GM12878 (cell line): ENCODE measurements around the gene PHACTR3. TPM values are rescaled to one million over a fixed set of nuclear protein-coding genes. Genes with fewer than 3 reads are reported as not detected.

ENCODE experiments used
- ATAC-seq: fragments of 200-7000 bp; cut with Tn5 transposase; 3 replicates; pipeline ENCODE4 v1.9.1; 2020; ENCODE audit warnings: mild to moderate bottlenecking, moderate library complexity
- BruUV-seq: library from RNA; stranded (reverse); fragments of 400-500 nt; replicated peaks from 2 replicates; lab custom pipeline; 2021; lab: Mats Ljungman, UMichigan
- CTCF ChIA-PET: fragments of 300-600 bp; sonication (Branson Sonifier 250); formaldehyde crosslinking; extraction: SDS; loops from one replicate; lab custom pipeline; 2021; ENCODE audit warnings: inconsistent platforms; lab: Yijun Ruan, JAX
- POLR2A ChIA-PET: fragments of 350-600 bp; formaldehyde crosslinking; extraction: SDS; loops from one replicate; lab custom pipeline; 2021; ENCODE audit warnings: inconsistent platforms; lab: Charles Lee
- RAD21 ChIA-PET: fragments of 300-600 bp; sonication (Branson Sonifier 250); formaldehyde crosslinking; loops from one replicate; lab custom pipeline; 2023; ENCODE audit warnings: antibody characterized with exemption; ENCODE audit not compliant: unreplicated experiment; lab: Charles Lee
- SMC1A ChIA-PET: fragments of 300-600 bp; sonication (Branson Sonifier 250); formaldehyde crosslinking; loops from one replicate; lab custom pipeline; 2023; ENCODE audit not compliant: unreplicated experiment, uncharacterized antibody; lab: Charles Lee
- DNase-seq: peaks from one replicate; pipeline ENCODE4 v3.0.0-alpha.2; 2011; ENCODE audit warnings: low read depth, low spot score
- FAIRE-seq: peaks from 3 replicates; lab custom pipeline; 2011; peaks lifted over from hg19 to GRCh38; lab: Jason Lieb, UNC
- H2AFZ ChIP-seq: 2 replicates; pipeline ENCODE4 v1.6.0; 2011; ENCODE audit warnings: low read depth, low read length, control low read depth; ENCODE audit not compliant: control insufficient read depth
- H3K27ac ChIP-seq: 2 replicates; pipeline ENCODE4 v1.5.1; 2011; ENCODE audit warnings: control low read depth; ENCODE audit not compliant: control insufficient read depth, insufficient read depth
- H3K27me3 ChIP-seq, 2 experiments: replicated peaks in 1 of 2; 2 replicates each; pipeline versions ENCODE4 v1.6.0 to v1.6.1; 2011; ENCODE audit warnings: low read length in 1 of 2; ENCODE audit not compliant: control insufficient read depth in 2 of 2, insufficient read depth in 2 of 2
- H3K36me3 ChIP-seq, 2 experiments: 2 replicates each; pipeline ENCODE4 v1.5.1; 2011; ENCODE audit warnings: low read length in 1 of 2; ENCODE audit not compliant: control insufficient read depth in 2 of 2, insufficient read depth in 2 of 2
- H3K4me1 ChIP-seq: 2 replicates; pipeline ENCODE4 v1.6.1; 2011; ENCODE audit warnings: mild to moderate bottlenecking, low read length, moderate library complexity, mixed read lengths; ENCODE audit not compliant: control insufficient read depth, insufficient read depth
- H3K4me2 ChIP-seq: 2 replicates; pipeline ENCODE4 v1.6.0; 2011; ENCODE audit warnings: control low read depth; ENCODE audit not compliant: control insufficient read depth, insufficient read depth
- H3K4me3 ChIP-seq: fragments of 200-600 bp; sonication (generic); 2 replicates; pipeline ENCODE4 v1.5.1; 2016
- H3K79me2 ChIP-seq: 2 replicates; pipeline ENCODE4 v1.6.0; 2011; ENCODE audit warnings: low read length; ENCODE audit not compliant: control insufficient read depth, insufficient read depth
- H3K9ac ChIP-seq: 2 replicates; pipeline ENCODE4 v1.8.0; 2011; ENCODE audit warnings: low read length, control low read depth, mixed read lengths; ENCODE audit not compliant: control insufficient read depth, insufficient read depth
- H3K9me3 ChIP-seq: replicated peaks from 3 replicates; pipeline ENCODE4 v1.5.1; 2011; ENCODE audit warnings: mild to moderate bottlenecking, low read length; ENCODE audit not compliant: control insufficient read depth, insufficient read depth
- H4K20me1 ChIP-seq: 2 replicates; pipeline ENCODE4 v1.6.0; 2011; ENCODE audit not compliant: control insufficient read depth, insufficient read depth
- BACH1 ChIP-seq: fragments of 450-650 bp; IDR thresholded peaks from 2 replicates; pipeline ENCODE4 v1.6.1; 2017; ENCODE audit warnings: mild to moderate bottlenecking, borderline replicate concordance
- E2F4 ChIP-seq: IDR thresholded peaks from 2 replicates; pipeline ENCODE4 v1.6.1; 2012; ENCODE audit warnings: low read depth, low read length, improper control_type of control experiment
- E2F8 ChIP-seq: fragments of 450-650 bp; IDR thresholded peaks from 2 replicates; pipeline ENCODE4 v1.6.1; 2018; ENCODE audit warnings: mild to moderate bottlenecking, low read depth, moderate library complexity; ENCODE audit not compliant: partially characterized antibody
- ESRRA ChIP-seq: IDR thresholded peaks from 2 replicates; pipeline ENCODE4 v1.6.1; 2012; ENCODE audit warnings: mild to moderate bottlenecking, low read length, improper control_type of control experiment
- NRF1 ChIP-seq: conservative IDR thresholded peaks from 2 replicates; pipeline ENCODE4 v1.6.1; 2011; ENCODE audit warnings: mild to moderate bottlenecking, low read depth, low read length, improper control_type of control experiment
- PBX3 ChIP-seq: IDR thresholded peaks from 2 replicates; pipeline ENCODE4 v1.6.1; 2011; ENCODE audit warnings: mild to moderate bottlenecking, low read depth, low read length, moderate library complexity; ENCODE audit not compliant: insufficient replicate concordance
- REST ChIP-seq: IDR thresholded peaks from 2 replicates; pipeline ENCODE4 v1.6.1; 2012; ENCODE audit warnings: mild to moderate bottlenecking, low read depth, low read length
- WGBS: methylation state at CpG from one replicate; pipeline ENCODE4 v1.1.6; 2016; ENCODE audit warnings: low lambda C conversion rate; ENCODE audit not compliant: insufficient replicate concordance, insufficient coverage; ENCODE audit errors: missing lambda C conversion rate; 5-methylcytosine and 5-hydroxymethylcytosine counted together
- in situ Hi-C: fragments of 300-500 bp; cut with MboI; formaldehyde crosslinking; loops from 9 replicates; pipeline ENCODE4 v1.14.3; 2018; ENCODE audit warnings: mixed read lengths
- intact Hi-C: fragments of 100-400 bp; cut with micrococcal nuclease; formaldehyde crosslinking; loops from one replicate; pipeline ENCODE4 v1.14.2; 2022; ENCODE audit not compliant: unreplicated experiment
- polyA plus RNA-seq, 11 experiments: library from polyadenylated mRNA; depleted of rRNA in 4 of 11; unstranded in 6 of 11; stranded (reverse) in 5 of 11; fragments of >200 nt; fragmentation: Nextera tagmentation in 4 of 11; fragmentation: Illumina TruSeq in 1 of 11; extraction: Ambion mirVana in 4 of 11; extraction: Trizol in 1 of 11; gene quantifications; 1 replicate in 1 of 11; 2 replicates in 10 of 11; pipeline versions ENCODE4 v1.2.1 to v1.2.3, GENCODE V29; 2011 to 2016; ENCODE audit warnings: inconsistent platforms in 2 of 11, missing spikeins in 2 of 11, low read depth in 1 of 11
- total RNA-seq, 4 experiments: library from RNA; depleted of rRNA in 3 of 4; stranded (reverse); fragments of >200 nt in 3 of 4; fragmentation: Illumina TruSeq in 1 of 4; extraction: Trizol in 1 of 4; gene quantifications; 2 replicates each; pipeline versions ENCODE4 v1.2.1 to v1.2.3, GENCODE V29; 2013 to 2021

The PHACTR3 gene
- total and polyA plus RNA-seq, 10 of the 15 experiments (the other 5 are each of a cell fraction or from before 2014, with no cell fraction given): 0.17 to 2.7 (median 0.27) TPM; not detected in 1

- POLR2A ChIA-PET: no interaction called here
- CTCF ChIA-PET: no interaction called here
- Histone ChIP-seq H3K4me1 (no peaks in the 10 kb centered on the region), H3K79me2 (no peaks in the 10 kb centered on the region), H3K4me3 (no peak overlapping the region), H3K27me3 (no peaks in the 10 kb centered on the region), H4K20me1 (no peaks in the 10 kb centered on the region), H3K9ac (no peak overlapping the region), H2AFZ (no peak overlapping the region), H3K9me3 (no peaks in the 10 kb centered on the region), H3K4me2 (no peak overlapping the region), H3K27ac (no peak overlapping the region), H3K36me3 (no peaks in the 10 kb centered on the region)
- DNase-seq (no peak), FAIRE-seq (no peak), ATAC-seq (no peak)
- TF ChIP-seq NRF1: no peak
- BruUV-seq: no TSS peak
- RAD21 ChIA-PET: no interaction called here
- SMC1A ChIA-PET: no interaction called here
- in situ Hi-C loops (no loop called here), intact Hi-C loops (no loop called here)
Observed at GRCh38 chr20:59656417-59656816, 52.1 kb downstream of the PHACTR3 start.

GRCh38 chr20:59657459-59658046 lies 53.2 kb downstream of the PHACTR3 start:
- intact Hi-C loops: no loop called here
- no peak for DNase-seq
- no peak overlapping the region for H2AFZ ChIP-seq
- H4K20me1 ChIP-seq: no peaks in the 10 kb centered on the region
- RAD21 ChIA-PET: no interaction called here
- ATAC-seq: no peak
- H3K9ac ChIP-seq: no peak overlapping the region
- FAIRE-seq: no peak
- SMC1A ChIA-PET: no interaction called here
- H3K4me1 ChIP-seq: no peaks in the 10 kb centered on the region
- CTCF ChIA-PET: no interaction called here
- no peaks in the 10 kb centered on the region for H3K79me2 ChIP-seq
- POLR2A ChIA-PET: no interaction called here
- in situ Hi-C loops: no loop called here
- H3K9me3 ChIP-seq: no peaks in the 10 kb centered on the region
- no peaks in the 10 kb centered on the region for H3K36me3 ChIP-seq
- H3K4me2 ChIP-seq: no peak overlapping the region
- no peaks in the 10 kb centered on the region for H3K27me3 ChIP-seq
- H3K4me3 ChIP-seq: no peak overlapping the region
- no peak overlapping the region for H3K27ac ChIP-seq
- no TSS peak for BruUV-seq
- 40% methylated on average over 1 of the region's 1 CpG for WGBS
- TF ChIP-seq ESRRA (no peak), E2F8 (no peak), PBX3 (no peak), BACH1 (no peak), E2F4 (no peak), REST (no peak)
